HG03432 (cell line): ENCODE measurements around the gene CADPS.

Experiments
- ATAC-seq: cut with Tn5 transposase; IDR thresholded peaks from one replicate; pipeline ENCODE4 v1.9.1; 2021; ENCODE audit warnings: mild to moderate bottlenecking, moderate library complexity; ENCODE audit not compliant: unreplicated experiment

The CADPS gene

DNA sequence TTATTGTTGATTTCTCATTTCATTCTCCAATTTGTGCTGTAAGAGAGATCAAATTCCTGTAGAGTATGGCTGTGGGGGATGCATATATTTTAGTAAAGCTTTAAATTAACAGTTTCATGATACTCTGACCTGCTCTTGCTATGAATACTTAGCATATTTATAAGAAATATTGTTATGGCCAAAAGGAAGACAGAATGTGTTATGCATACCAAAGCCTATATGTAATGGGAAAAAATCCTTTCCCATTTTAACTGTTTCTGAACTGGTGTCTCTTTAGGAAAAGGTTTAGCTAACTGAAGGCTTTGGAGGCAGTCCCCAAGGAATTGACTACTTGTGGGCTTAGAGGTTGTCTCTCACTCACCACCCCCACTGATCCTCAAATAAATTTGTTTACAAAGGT is 59.2 kb downstream of the CADPS start:
- no peak for ATAC-seq

DNA sequence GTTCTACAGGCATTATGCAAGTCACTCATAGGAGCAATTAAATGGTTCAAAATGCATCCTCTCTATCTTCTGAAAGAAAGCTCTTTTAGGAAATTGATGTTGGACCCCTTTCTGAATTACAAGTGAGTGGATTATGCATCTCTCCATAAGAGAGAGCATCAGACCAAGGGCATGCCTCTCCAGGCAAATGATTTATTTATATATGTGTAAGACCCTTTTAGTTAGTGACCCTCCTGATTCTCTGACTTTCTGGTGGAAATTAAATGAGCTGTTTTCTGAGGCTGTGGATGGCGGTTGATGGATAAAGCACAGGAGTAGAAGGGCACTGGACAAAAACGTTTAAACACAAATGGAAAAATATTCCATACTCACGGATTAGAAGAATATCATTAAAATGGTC is 62.6 kb downstream of the CADPS start:
- no peak for ATAC-seq

DNA sequence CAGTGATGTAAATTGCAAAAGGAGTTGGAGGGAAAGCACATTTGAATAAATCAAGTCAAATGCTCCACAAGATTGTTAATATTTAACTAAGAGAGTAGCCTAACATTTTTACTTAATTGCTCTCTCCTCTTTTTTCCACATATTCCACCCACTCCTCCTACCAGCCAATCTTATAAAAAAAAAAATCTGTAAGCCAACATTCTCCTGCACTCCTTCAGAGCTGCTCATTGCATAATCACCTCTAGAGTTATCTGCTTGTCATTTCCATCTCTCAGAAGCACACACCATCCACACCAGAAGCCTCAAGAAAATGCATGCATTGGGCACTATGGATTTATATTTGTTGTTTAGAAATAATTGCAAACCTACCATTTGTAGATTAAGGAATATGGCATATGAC is 64.1 kb downstream of the CADPS start:
- no peak for ATAC-seq

DNA sequence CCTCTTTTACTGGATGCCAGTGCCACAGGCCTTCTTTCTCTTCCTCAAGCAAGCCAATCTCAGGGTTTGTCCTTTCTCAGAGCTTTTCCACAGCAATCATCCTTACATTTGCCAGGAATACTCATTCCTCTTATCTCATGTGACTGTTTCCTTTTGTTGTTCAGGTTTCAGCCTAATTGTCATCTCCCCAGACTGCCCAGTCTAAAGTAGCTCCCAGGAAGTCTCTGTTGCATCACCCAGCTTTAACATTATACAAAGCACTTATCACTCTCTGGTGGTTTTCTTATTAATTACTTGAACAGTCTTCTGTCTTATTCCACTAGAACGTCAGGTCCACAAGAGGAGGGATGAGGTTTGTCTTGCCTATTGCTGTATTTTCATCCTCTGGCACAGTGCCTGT is 65.8 kb downstream of the CADPS start:
- ATAC-seq = no peak

DNA sequence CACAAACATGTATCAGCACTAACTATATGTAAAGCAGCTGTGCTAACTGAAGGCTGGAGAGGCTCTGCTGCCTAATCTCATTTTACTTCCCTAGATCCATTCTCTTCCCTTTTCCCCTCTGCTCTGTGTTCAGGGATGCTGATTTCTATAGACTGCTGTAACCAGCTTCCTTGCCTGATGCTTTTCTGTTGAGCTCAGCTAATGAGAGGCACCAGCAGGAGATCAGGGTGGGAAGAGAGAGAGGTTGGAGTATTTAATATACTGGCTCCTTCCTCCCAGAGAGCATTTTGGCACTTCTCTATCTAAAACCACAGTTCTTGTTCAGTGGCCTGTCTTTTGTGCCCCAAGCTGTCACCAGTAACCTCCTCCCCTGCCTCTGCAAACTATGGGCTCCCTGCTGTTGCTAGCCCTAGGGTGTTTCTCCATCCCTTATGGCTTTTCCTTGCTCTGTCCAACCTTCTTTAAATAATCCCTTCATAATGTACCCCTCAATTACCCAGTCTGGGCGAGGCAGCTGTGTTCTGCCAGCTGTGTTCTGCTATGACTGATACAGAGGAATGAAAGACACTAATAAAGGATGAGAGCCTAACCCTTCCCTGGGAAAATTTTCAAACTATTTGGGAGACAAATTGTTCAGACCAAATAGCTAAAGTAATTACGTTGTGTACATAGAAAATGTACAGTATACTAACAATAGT is 69.5 kb downstream of the CADPS start:
- no peak for ATAC-seq

DNA sequence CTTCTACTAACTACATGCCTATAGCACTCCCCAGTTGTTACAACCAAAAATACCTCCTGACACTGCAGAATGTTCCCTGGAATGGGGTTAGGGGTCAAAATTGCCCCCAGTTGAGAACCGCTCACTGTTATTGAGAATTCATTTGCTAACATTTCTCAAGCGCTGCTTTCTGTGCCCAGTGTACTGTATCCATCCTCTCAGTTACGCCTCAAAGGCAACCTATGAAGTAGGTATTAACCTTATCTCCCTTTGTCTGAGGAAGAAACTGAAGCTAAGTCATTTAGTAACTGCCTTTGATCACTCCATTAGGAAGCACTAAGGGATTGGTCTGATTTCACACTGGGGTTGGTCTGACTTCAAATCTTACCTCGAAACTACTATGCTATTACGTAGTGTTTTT is 70.1 kb downstream of the CADPS start:
- no peak for ATAC-seq

DNA sequence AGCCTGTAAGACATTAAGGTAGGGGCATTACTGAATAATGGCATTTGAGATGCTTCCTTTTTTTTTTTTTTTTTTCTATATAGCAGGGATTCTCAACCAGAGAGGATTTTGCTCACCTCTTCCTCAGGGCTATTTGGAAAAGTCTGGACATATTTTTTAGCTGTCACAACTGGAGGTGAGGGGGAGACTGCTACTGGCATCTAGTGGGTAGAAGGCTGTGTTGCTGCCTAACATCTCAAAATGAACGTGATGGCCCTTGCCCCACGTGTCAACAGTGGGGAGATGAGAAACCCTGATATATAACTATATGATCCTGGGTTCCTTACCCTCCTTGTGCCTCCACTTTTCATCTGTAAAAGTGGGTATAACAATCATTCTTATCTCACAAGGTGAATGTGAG is 71.9 kb downstream of the CADPS start:
- ATAC-seq = no peak

DNA sequence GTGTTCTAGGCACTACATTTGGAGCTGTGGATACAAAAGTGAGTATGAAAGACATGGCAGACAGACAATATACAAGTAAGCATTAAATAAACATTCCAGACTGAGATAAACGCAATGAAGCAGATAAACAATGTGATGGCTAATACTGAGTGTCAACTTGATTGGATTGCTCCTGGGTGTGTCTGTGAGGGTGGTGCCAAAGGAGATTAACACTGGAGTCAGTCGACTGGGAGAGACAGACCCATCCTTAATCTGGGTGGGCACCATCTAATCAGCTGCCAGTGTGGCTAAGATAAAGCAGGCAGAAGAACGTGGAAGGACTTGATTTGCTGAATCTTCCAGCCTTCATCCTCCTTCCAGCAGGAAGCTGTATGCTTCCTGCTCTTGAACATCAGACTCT is 77.2 kb downstream of the CADPS start:
- no peak for ATAC-seq

DNA sequence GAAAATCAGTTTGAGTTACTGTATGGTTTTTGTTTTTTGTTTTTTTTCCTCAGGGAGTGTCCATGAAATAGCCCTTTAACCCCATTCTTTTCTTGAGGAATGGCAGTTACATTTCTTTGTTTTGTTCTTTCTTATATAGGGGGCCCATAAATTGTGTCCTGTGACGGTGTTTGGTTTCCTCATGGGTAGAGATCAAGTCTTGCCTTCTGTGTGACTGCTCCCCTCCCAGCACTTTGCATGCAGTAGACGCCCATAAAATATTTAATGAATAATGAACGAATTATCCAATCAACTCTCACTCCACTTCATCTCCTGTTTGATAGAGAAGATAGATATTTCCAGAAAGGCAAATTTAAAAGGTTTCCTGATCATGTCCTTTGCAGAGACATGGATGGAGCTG is 78.1 kb downstream of the CADPS start:
- no peak for ATAC-seq

DNA sequence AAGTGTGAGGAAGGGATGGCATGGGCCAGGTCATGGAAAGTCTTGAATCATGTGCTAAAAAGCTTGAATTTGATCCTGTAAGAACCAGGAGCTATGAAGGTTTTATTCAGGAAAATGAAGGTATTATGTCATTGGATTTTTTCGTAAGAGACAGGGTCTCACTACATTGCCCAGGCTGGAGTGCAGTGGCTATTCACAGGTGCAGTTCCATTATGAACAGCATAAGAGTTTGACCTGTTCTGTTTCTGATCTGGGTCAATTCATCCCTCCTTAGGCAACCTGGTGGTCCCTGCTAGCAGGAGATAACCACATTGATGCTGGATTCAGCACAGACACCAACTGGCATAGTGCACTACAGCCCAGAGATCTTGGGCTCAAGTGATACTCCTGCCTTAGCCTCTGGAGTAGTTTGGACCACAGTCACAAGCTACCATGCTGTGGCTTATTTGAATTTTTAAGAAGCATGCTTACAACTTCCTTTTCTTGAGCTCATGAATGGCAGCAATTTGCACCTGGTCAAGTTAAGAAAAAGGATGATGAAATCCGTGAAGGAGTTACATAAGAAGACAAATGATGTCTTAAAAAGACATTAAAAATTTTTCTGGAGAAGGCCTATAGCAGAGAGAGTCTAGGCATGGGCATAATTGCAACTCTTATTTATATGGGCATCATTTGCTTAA is 79.1 kb downstream of the CADPS start:
- no peak for ATAC-seq

DNA sequence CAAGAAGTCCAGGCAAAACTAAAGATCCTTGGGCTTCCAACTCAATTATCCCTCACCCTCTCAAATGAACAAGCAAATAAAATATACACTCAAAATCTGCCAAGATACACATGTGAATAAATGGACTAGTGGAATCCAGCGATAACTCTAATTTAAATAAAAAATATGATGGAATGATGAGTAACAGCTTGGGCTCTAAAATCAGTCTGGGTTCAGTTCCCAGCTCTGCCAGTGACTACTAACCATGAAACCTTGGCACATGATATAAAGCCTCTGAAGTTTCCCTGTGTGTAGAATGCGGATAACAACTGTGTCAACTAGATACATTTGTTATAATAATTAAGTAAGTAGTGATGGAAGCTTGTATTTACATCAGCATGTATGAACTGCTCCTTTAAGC is 81.3 kb downstream of the CADPS start:
- no peak for ATAC-seq

DNA sequence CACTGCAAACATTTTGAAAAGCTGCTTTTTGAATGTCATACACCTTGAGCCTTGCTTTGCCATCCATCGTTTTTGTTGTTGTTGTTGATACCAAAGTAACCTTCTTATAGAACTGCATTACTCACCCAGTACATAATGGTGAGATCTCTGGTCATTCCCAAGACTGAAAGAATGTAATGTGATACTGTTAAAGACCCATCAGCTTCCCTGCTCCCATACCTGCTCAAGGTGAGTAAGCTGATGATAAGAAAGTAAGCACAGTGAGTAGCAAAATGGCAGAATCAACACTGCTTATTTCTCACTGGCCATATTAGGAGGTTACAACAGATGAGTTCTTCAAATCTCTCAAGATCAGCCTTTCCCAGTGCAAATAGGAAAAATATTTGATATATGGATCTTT is 89.8 kb downstream of the CADPS start:
- no peak for ATAC-seq

DNA sequence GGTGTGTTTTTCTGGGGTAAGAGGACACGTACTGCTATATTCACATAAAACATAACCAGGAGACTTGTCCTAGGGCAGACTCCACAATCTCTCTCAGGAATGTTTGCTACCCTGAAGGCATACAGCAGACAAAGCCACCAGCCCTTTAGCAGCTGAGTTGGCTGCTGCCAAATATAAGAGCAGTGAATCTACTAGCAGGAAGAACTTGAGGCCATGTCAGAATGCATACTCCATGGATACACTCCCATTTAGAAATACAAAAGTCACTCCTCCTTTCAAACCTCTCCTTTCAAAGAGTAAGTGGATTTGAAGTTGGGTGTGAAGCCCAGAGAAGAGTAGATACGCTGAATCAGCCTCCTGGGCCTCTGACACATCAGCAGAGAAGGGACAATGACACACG is 94.1 kb downstream of the CADPS start:
- no peak for ATAC-seq

DNA sequence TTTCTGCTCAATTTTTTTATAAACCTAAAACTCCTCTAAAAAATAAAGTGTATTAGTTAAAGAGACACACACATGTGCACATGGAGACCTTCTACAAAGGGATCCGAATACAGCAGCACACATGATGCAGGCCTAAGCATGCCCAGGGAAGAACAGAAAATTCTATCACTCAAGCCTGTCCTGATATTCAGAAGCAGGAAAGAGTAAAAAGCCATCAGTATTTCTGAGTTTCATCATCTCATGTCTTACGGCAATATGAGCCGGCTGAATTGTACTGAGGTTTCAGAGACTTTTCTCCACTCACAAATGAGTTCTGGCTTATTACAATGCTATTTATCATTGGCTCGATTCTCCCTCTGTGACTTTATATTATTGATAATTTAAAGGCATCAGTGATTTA is 97.5 kb downstream of the CADPS start:
- ATAC-seq = no peak

DNA sequence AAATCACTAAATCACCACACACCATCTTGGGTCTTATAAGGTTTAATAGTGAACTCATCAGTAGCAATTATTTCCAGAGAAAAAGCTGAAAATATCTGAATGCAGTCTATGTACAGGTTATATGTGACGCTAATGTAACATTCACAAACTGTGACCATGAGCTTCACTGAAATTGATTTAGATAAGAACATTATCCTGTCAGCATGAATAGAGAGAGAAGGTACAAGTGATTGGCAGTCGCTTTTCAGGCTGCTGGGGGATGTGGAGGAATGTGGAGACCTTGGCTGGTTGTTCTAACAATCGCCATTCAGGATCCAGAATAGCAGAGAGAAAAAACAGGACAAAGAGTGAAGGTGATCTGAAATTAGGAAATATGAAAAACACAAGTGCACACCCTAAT is 98.1 kb downstream of the CADPS start:
- no peak for ATAC-seq

DNA sequence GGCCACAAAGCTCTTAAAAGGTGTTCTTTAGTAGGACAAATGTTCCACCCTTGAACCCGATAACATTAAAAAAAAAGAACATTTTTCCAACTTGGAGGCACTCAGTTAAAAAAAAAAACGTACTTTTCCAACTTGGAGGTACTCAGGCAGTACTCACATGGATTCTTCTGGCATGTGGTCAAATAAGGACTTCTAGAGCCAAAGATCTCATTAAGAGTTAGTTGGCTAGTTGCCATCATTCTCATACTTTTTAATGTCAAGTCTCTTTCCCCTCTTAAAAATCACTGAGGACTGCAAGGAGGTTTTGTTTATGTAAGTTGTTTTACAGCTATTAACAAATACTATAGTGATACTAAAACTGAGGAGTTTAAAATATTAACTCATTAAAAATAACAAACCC is 101.0 kb downstream of the CADPS start:
- ATAC-seq = no peak

DNA sequence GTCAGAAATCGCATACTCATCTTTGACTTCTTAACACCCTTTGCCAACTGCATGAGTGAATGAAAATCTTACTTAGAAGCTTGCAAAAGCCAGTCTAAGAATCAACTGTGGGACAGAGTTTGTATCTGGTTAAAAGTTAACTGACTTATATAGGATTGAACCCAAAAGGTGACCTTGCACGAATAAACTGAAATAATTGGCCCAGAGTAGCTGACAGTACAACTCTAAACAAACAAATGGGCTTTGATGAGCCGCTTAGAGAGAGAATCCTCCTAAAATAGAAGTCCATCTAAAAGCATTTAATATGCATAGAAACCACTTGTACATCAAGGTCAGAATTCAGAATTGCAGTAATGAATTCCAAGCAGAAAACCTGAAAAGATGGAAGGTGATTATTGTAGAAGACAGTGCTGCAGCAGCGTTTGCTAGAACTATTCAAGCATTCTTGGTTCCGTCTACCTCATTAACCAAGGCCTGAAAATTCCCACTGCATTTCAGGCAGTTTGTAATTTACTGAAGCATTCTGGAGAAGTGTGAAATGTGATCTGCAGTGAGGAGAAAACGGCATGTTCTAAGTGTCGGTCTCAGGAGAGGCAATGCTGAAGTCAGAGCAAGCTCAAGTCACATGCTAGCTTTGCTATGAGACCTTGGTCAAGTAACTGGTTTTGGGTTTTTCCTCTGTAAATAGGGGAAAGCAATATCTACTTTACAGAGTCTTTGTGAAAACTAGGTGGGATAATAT is 103.7 kb downstream of the CADPS start:
- ATAC-seq = no peak

DNA sequence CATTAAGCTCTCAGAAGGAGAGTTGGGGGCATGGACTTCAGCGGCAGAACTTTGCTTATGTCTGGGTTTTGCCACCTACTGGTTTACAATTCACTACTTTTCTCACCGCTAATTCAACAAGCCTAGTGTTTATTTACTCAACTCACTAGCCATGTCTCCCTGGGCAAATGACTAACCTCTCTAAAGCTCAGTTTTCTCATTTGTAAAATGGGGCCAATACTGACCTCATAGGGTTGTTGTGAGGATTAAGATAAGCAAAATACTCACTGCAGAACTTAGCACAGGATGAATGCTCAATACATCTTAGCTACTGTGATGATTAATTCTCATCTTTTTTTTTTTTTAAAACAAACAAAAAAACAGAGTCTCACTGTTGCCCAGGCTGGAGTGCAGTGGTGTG is 106.3 kb downstream of the CADPS start:
- no peak for ATAC-seq

DNA sequence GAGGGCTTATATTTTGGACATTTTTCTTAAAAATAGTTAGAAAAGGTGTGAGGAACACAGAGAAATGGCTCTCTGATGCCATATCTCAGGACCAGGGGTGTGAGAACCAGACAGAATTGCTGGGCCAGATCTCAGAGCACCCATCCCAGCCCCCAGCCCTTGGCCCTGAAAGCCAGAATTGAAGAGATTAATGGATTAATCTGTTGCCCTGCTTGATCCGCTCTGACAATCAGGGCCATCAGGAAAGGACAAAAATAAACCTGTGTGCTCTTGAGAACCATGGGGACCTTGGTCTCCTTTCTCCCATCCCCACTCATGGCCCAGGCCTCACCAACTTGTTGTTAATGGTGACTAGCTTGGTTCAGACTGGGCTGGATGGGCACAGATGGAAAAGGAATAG is 113.5 kb downstream of the CADPS start:
- ATAC-seq = no peak

DNA sequence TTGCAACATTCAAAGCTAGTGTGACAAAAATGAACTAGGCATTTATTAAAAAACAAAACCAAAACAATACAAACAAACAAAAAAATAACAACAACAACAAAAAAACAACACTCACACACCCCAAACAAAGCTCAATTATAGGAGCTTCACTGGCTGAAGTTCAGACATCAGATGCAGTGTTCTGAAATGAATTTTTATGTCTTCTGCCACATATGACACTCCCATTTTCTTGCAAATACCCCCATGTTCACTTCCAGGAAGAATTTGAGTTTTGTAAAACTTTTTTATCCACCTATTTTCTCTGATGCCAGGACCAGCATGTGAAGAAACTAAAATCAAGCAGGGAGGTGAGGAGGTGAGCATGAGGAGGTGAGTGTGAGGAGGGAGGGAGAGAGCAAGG is 113.9 kb downstream of the CADPS start:
- ATAC-seq = no peak

DNA sequence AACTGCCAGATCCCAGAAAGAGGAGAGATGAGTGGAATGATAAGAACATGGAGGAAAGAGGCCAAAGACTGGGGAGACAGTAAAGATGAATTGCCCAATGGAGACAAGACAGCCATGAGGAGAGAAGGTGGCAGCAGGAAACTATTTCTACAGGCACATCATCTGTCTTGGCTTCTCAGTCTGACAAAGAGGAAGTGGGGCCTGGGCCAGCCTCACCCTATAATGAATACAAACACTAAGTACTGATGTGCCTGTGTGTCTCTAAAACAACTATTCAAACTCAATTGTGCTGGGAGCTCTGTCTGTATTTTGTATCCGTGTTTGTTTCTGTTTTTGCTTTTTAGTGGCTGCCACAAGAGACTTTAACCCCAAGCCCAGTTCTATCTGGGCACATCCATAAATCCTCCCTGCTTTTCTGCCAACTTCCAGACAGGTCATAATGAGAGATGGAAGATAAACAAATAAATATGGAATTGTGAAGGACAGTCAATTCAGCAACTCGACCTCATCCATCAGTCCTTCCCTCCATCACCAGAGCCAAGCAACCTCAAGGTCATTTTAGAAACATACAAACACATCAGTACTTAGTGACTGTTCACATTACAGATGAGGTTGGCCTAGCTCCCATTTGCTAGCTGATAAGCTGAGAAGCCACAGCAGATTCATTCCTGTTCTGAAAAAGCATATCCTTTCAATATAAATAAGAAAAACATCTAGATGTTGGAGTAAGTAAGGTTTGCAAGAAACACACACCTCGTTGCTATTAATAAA is 116.7 kb downstream of the CADPS start:
- ATAC-seq = no peak

DNA sequence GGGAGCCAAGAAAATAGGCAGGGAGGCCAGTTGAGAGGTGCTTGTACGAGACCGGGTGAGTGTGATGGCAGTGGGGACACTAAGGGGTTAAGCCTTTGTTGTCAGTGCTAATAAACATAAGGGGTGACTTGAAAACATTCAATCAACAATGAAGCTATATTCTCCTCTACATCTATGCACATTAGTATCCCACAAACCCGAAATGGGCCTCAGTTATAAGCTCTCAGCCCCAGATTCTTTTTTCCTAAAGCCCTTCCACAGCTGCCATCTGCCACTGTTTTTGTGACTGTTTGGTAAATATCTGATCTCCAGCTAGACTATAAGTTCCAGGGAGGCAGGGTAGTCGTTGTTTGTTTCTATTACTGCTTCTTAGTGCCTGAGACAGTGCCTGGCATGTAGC is 118.2 kb downstream of the CADPS start:
- no peak for ATAC-seq
